HS-27A (cell line): ENCODE data around the gene TAF11L9.
A peak's percentile ranks its signal among the peaks of the same experiment; 100 is the strongest.
"Not testable (repeated sequence)": the region's sequence is repeated elsewhere in the genome, so short reads cannot be mapped to it uniquely, and the experiment has no call there.

Source experiments
- DNase-seq: peaks from one replicate; pipeline ENCODE4 v3.0.0-alpha.2; 2012; ENCODE audit warnings: low read depth, missing footprints

TAF11L9 gene

GRCh38 chr5:17594255-17594654, at the start of gene TAF11L9:
TSS of gene TAF11L9 (minus strand) at chr5:17594394.
- not testable (repeated sequence) for DNase-seq

DNA sequence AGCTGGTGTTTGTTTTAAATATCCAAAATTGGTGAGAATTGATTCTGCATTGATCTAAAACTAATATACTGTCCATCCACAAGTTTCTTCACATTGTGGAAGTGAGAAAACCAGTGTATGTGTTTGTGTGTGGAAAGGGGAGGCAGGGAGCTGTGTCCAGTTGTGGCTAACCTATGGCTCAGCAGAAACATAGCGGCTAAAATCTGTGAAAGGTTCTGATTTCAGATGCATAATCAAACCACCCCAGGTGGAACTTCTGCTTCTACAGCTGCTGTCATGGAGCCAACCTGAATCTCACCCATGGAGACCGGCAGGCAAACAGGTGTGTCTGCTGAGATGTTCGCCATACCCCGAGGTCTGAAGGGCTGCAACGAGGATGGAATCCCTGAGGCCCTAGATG, 40.0 kb upstream of the TAF11L9 start, which contains the start of gene TAF11L14:
TAF11L14 (plus strand) TSS at position 301 of the 400 bp plus-strand sequence.
- DNase-seq = no peak

DNA sequence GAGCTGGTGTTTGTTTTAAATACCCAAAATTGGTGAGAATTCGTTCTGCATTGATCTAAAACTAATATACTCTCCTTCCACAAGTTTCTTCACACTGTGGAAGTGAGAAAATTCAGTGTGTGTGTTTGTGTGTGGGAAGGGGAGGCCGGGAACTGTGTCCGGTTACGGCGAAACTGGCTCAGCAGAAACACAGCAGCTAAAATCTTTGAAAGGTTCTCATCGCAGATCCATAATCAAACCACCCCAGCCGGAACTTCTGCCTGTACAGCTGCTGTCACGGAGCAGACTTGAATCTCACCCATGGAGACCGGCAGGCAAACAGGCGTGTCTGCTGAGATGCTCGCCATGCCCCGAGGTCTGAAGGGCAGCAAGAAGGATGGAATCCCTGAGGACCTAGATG, 37.6 kb upstream of the TAF11L9 start, which contains the start of gene TAF11L13:
TAF11L13 (plus strand) TSS at position 301 of the 400 bp plus-strand sequence.
- DNase-seq = not testable (repeated sequence)

GRCh38 chr5:17625686-17626085, 31.5 kb upstream of the TAF11L9 start:
- no peak for DNase-seq

- no peak for DNase-seq
Measured at GRCh38 chr5:17620627-17621026, 26.4 kb upstream of the TAF11L9 start.

DNA sequence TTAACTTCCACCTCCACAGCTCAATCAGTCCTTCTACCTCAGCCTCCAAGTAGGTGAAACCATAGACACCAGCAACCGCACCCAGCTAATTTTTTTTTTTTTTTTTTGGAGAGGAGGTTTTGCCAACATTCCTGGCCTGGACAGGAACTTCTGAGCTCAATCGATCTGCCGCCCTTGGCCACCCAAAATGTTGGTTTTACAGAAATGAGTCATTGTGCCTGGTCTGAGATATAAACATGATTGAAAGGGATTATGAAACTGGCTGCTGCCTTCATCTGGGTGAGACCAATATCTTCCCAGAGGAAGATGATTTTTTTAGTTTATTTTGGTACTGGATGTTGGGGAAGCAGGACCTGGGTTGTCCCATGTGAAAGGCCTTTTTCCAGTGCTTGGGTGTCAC, 25.2 kb upstream of the TAF11L9 start:
- DNase-seq = peak; percentile 62

DNA sequence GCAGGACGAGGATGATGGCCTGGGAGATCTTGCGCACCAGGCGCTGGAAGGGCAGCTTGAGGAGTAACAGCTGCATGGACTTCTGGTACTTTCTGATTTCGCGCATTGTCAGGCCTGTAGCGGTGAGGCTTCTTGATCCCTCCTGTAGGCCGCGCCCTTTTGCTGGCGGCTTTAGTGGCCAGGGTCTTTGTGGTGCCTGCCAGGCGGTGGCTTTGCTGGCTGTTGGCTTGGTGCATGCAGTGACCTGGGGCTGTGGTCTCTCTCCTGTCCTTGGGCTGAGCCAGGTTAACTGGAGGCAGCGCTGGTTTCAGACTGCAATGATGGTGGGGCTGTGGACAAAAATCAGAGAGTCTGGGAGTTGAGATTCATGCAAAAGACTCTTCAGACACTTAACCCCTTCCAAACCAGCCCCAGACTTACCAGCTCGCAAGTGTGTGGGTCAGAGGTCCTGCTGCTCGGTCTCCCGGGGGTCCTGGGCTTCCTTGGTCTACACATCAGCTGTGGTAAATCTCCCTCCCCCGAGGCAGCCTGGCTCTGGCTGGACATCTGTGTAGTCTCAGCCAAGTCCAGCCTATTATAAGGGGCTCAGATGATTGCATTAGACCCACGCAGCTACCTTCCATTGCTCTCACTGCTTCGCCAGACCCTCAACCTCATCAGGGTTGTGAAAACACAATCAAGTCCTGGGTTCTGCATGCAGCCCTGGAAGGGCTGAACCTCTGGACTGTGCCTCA, 20.8 kb upstream of the TAF11L9 start:
- DNase-seq = no peak

DNA sequence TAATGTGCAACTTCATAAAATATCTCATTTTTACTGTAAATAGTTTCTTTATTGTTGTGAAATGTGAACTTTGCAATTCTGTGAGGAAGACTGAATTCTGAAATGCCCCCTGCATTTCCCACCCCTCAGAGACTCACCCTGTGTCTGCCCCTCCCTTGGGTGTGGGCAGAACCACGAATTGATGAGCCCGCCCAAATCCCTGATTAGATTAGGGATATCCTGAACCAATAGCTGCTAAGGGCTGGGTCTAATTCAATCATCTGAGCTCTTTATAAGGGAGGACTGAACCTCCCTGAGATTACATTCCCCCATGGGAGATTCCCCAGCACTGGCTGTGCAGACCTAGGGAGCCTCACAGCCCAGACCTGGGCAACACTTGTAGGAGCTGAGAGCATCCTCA, 15.9 kb upstream of the TAF11L9 start, which contains the start of gene TAF11L12:
TAF11L12 (plus strand) TSS at position 301 of the 400 bp plus-strand sequence.
- DNase-seq = not testable (repeated sequence)

- DNase-seq = not testable (repeated sequence)
Measured at GRCh38 chr5:17607461-17607860, 13.3 kb upstream of the TAF11L9 start.

DNA sequence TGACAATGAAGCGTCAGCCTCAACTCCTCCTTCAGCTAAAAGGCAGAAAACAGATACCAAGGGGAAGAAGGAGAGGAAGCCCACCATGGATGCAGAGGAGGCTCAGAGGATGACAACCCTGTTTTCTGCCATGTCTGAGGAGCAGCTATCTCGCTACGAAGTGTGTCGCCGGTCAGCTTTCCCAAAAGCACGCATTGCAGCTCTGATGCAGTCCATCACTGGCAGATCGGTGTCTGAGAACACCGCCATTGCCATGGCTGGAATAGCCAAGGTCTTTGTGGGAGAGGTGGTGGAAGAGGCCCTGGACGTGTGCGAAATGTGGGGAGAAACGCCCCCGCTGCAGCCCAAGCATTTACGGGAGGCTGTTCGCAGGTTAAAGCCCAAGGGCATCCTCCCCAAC, 10.8 kb upstream of the TAF11L9 start:
- no peak for DNase-seq

DNA sequence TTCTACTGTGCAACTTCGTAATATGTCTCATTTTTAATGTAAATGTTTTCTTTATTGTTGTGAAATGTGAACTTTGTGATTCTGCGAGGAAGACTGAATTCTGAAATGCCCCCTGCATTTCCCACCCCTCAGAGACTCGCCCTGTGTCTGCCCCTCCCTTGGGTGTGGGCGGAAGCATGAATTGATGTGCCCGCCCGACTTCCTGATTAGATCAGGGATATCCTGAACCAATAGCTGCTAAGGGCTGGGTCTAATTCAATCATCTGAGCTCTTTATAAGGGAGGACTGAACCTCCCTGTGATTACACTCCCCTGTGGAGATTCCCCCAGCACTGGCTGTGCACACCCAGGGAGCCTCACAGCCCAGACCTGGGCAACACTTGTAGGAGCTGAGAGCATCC, 9.7 kb upstream of the TAF11L9 start, which contains the start of gene TAF11L11:
TAF11L11 (plus strand) TSS at position 304 of the 400 bp plus-strand sequence.
- not testable (repeated sequence) for DNase-seq

DNA sequence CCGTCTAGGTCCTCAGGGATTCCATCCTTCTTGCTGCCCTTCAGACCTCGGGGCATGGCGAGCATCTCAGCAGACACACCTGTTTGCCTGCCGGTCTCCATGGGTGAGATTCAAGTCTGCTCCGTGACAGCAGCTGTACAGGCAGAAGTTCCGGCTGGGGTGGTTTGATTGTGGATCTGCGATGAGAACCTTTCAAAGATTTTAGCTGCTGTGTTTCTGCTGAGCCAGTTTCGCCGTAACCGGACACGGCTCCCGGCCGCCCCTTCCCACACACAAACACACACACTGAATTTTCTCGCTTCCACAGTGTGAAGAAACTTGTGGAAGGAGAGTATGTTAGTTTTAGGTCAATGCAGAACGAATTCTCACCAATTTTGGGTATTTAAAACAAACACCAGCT, 3.5 kb upstream of the TAF11L9 start, which contains the start of gene TAF11L10:
TAF11L10 (minus strand) TSS at position 101 of the 400 bp plus-strand sequence.
- DNase-seq = not testable (repeated sequence)

DNA sequence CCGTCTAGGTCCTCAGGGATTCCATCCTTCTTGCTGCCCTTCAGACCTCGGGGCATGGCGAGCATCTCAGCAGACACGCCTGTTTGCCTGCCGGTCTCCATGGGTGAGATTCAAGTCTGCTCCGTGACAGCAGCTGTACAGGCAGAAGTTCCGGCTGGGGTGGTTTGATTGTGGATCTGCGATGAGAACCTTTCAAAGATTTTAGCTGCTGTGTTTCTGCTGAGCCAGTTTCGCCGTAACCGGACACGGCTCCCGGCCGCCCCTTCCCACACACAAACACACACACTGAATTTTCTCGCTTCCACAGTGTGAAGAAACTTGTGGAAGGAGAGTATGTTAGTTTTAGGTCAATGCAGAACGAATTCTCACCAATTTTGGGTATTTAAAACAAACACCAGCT, 3.3 kb downstream of the TAF11L9 start, which contains the start of gene TAF11L8:
TAF11L8 (minus strand) TSS at position 101 of the 400 bp plus-strand sequence.
- DNase-seq = not testable (repeated sequence)

GRCh38 chr5:17585658-17586057, 8.5 kb downstream of the TAF11L9 start, which contains the start of gene TAF11L7:
TSS of gene TAF11L7 (minus strand) at chr5:17585758.
- not testable (repeated sequence) for DNase-seq
